Cardiac muscle cell (in vitro differentiated cells and primary cell): Measurements from ENCODE around the gene GEMIN7. TPM values are rescaled to one million over a fixed set of nuclear protein-coding genes. Genes with fewer than 3 reads are reported as not detected.

ENCODE experiments used
- DNase-seq, 2 donors: peaks; one replicate each; pipeline versions ENCODE4 v3.0.0 to v3.0.0-alpha.2; 2010 to 2017; ENCODE audit warnings: low read depth in 1 of 2, low spot score in 1 of 2
- H3K27ac ChIP-seq: fragments of 200-600 bp; sonication (generic); 2 replicates; pipeline ENCODE4 v1.5.1; 2016
- H3K27me3 ChIP-seq: fragments of 200-600 bp; sonication (generic); 2 replicates; pipeline ENCODE4 v1.6.0; 2016; ENCODE audit warnings: control low read depth
- H3K36me3 ChIP-seq: fragments of 200-600 bp; sonication (generic); 2 replicates; pipeline ENCODE4 v1.5.1; 2016; ENCODE audit warnings: control low read depth
- H3K4me1 ChIP-seq: fragments of 200-600 bp; sonication (generic); 2 replicates; pipeline ENCODE4 v1.8.1; 2017; ENCODE audit warnings: low read depth, mild to moderate bottlenecking, mixed run types
- H3K4me3 ChIP-seq: fragments of 200-600 bp; sonication (generic); 2 replicates; pipeline ENCODE4 v1.5.1; 2016; ENCODE audit warnings: mild to moderate bottlenecking
- H3K9me3 ChIP-seq: fragments of 200-600 bp; sonication (generic); 2 replicates; pipeline ENCODE4 v1.5.1; 2017; ENCODE audit warnings: low read depth, mild to moderate bottlenecking, control low read depth
- polyA plus RNA-seq: library from polyadenylated mRNA; unstranded; fragments of >200 nt; fragmentation: Nextera tagmentation; extraction: Ambion mirVana; gene quantifications from 2 replicates; pipeline ENCODE4 v1.2.1, GENCODE V29; 2016
- total RNA-seq: library from RNA; depleted of rRNA; stranded (reverse); fragments of >200 nt; gene quantifications from 2 replicates; pipeline ENCODE4 v1.2.3, GENCODE V29; 2016
- TF ChIP-seq, protein P1 (sequence below): IDR thresholded peaks from 2 replicates; pipeline ENCODE4 v1.5.1; 2012; ENCODE audit warnings: low read depth, mild to moderate bottlenecking, low read length

GEMIN7 gene
- total and polyA plus RNA-seq, 2 experiments from 2014 or later = 30.3 to 77.9 TPM

DNA sequence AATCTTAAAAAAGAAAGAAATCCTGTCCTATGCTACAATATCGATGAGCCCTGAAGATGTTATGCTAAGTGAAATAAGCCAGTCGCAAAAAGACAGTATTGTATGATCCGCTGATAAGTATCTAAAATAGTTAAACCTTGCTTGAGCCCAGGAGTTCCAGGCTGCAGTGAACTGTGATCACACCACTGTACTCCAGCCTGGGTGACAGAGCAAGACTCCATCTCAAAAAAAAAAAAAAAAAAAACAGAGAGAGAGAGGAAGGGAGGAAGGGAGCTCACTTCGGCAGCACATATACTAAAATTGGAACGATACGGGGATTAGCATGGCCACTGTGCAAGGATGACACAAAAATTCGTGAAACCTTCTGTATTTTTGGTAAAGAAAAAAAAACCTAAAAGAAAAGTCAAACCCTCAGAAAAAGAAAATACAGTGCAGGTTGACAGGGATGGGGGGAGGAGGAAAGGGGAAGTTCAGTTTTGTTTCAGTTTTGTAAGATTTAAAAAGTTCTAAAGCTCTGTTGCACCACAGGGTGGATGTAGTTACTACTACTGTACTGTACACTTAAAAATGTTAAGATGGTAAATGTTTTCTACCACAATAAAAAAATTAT, 31.8 kb upstream of the GEMIN7 start:
- no peaks in the 10 kb centered on the region for H3K4me1 ChIP-seq
- DNase-seq = no peak
- H3K9me3 ChIP-seq = no peaks in the 10 kb centered on the region
- no peak overlapping the region for H3K4me3 ChIP-seq
- TF ChIP-seq, protein P1, sequence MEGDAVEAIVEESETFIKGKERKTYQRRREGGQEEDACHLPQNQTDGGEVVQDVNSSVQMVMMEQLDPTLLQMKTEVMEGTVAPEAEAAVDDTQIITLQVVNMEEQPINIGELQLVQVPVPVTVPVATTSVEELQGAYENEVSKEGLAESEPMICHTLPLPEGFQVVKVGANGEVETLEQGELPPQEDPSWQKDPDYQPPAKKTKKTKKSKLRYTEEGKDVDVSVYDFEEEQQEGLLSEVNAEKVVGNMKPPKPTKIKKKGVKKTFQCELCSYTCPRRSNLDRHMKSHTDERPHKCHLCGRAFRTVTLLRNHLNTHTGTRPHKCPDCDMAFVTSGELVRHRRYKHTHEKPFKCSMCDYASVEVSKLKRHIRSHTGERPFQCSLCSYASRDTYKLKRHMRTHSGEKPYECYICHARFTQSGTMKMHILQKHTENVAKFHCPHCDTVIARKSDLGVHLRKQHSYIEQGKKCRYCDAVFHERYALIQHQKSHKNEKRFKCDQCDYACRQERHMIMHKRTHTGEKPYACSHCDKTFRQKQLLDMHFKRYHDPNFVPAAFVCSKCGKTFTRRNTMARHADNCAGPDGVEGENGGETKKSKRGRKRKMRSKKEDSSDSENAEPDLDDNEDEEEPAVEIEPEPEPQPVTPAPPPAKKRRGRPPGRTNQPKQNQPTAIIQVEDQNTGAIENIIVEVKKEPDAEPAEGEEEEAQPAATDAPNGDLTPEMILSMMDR = no peak
- H3K27ac ChIP-seq = no peak overlapping the region
- H3K27me3 ChIP-seq = no peaks in the 10 kb centered on the region
- H3K36me3 ChIP-seq = peaks cover 22% of the 10 kb centered on the region

DNA sequence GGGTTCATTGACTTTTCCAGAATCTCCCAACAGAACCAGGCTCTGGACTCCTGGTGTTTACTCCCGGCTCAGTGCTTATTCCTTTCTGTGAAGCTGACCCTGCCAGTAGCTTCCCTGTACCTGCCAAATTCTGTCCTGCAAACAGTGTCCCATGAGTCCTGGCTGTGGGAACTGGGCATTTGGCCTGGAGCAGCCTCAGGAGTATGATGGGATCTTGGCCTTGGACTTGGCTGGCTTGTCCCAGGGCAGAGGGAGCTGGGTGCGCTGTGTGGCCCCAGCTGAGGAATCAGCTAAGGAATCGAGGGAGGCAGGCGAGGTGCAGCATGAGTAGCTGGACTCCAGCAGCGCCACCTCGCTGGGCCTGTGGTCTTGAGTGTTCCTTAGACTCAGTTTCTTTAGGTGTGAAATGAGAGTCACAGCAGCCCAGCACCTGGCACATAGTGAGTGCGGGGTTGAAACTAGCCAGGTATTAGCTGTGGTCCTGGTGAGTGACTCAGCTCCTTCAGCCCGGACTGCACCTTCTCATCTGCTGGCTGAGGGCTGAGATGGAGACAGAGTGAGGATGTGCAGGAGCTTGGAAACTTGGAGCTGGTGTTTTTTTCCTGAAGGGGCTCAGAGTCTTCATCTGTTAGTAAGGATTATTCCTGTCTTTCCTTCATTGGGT, 29.9 kb upstream of the GEMIN7 start:
- Histone ChIP-seq H3K4me1 (no peaks in the 10 kb centered on the region), H3K36me3 (peaks cover 19% of the 10 kb centered on the region), H3K4me3 (no peak overlapping the region), H3K9me3 (no peaks in the 10 kb centered on the region), H3K27ac (peak overlapping the region; percentile 65), H3K27me3 (no peaks in the 10 kb centered on the region)
- no peak for DNase-seq
- TF ChIP-seq, protein P1 = no peak

DNA sequence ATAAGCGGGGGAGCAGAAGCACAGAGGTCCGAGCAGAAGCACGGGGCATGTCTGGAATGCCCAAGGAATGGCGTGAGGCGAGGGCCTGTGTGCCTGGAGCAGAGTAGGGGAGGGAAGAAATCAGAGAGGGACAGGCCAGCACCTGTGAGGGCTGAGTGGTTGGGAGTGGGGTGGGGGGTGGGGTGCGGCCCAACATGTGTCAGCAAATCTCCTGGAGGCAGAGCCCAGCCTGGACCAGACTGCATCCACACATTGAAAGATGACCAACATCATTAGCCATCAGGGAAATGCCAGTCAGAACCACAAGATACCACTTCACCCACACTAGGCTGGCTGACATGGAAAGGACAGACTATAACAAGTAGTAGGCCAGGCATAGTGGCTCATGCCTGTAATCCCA, 29.0 kb upstream of the GEMIN7 start:
- Histone ChIP-seq H3K4me3 (no peak overlapping the region), H3K27me3 (no peaks in the 10 kb centered on the region), H3K4me1 (no peaks in the 10 kb centered on the region), H3K9me3 (no peaks in the 10 kb centered on the region), H3K36me3 (peaks cover 15% of the 10 kb centered on the region), H3K27ac (peak overlapping the region; percentile 65)
- TF ChIP-seq, protein P1 = no peak
- DNase-seq = no peak

DNA sequence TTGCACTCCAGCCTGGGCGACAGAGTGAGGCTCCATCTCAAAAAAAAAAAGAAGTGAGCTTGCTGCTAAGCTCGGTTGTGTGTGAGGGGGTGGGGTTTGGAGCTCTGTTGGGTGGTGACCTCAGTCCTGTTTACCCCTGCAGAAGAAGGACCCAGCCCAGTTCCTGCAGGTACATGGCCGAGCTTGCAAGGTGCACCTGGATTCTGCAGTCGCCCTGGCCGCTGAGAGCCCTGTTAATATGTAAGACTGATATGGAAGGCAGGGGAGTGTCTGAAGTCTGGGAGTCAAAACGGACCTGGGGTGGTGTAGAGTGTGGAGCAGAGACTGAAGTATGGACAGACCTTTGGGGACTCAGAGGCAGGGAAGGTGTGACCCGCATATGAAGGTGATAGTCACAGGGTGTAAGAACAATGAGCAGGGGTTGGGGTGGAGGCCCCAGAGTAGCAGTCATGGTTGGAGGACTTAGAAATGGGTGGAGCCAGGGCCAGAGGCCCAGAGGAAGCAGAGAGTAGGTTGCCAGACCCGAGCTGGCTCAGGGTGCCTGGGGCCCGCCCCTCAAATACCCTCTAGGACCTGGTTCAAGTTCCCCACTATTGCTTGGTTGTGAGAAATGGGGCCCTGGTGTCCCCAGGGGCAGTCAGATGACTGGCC, 27.0 kb upstream of the GEMIN7 start:
- Histone ChIP-seq H3K9me3 (no peaks in the 10 kb centered on the region), H3K27ac (no peak overlapping the region), H3K27me3 (no peaks in the 10 kb centered on the region), H3K4me1 (no peaks in the 10 kb centered on the region), H3K4me3 (no peak overlapping the region), H3K36me3 (peaks cover 16% of the 10 kb centered on the region)
- DNase-seq = no peak
- TF ChIP-seq, protein P1 = no peak

DNA sequence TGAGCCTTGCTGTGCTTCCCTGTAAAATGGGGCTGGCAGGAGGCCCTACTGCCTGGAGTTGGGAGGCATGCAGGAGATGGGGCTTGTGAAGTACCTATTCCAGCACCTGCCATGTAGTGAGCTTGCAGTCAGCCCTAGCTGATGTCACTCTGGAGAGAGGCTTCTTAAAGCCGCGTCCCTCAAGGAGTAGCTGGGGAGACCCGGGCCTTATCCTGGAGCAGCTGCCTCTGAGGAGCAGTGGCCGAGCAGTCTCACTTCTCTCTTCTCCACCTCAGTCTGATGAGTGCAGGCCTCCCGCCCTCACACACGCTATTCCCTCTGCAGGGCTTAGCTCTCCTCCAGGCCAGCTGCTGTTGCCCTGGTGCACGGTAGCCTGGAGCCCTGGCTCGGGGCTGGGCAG, 22.2 kb upstream of the GEMIN7 start:
- Histone ChIP-seq H3K4me1 (no peaks in the 10 kb centered on the region), H3K36me3 (peaks cover 47% of the 10 kb centered on the region), H3K9me3 (no peaks in the 10 kb centered on the region), H3K4me3 (no peak overlapping the region), H3K27me3 (no peaks in the 10 kb centered on the region), H3K27ac (no peak overlapping the region)
- TF ChIP-seq, protein P1 = no peak
- no peak for DNase-seq
